ENCODE measurements around the gene MLH3. TPM values are rescaled to one million over a fixed set of nuclear protein-coding genes. Genes with fewer than 3 reads are reported as not detected.
A peak's percentile ranks its signal among the peaks of the same experiment; 100 is the strongest.

The MLH3 gene
- total RNA-seq, 2 experiments from 2014 or later = 17.3 to 18.5 TPM

- Mint-ChIP-seq H3K27ac (no peak overlapping the region), H3K36me3 (ENCODE audit: low read depth) (no peaks in the 10 kb centered on the region), H3K9me3 (no peaks in the 10 kb centered on the region), H3K4me3 (no peak overlapping the region), H3K27me3 (ENCODE audit: low read depth) (no peaks in the 10 kb centered on the region), H3K4me1 (ENCODE audit: low read depth) (peaks cover 1% of the 10 kb centered on the region)
- DNase-seq = no peak
- intact Hi-C loops (cut with micrococcal nuclease) = no loop called here
- CTCF ChIA-PET = interaction anchor here (1.3 to 2.0 kb wide), 2 partner anchors 12 to 28 kb away, joined by 4 to 7 read pairs; no protein-coding TSS in a partner anchor
Observed at GRCh38 chr14:74973905-74974363, 77.3 kb downstream of the MLH3 start.

DNA sequence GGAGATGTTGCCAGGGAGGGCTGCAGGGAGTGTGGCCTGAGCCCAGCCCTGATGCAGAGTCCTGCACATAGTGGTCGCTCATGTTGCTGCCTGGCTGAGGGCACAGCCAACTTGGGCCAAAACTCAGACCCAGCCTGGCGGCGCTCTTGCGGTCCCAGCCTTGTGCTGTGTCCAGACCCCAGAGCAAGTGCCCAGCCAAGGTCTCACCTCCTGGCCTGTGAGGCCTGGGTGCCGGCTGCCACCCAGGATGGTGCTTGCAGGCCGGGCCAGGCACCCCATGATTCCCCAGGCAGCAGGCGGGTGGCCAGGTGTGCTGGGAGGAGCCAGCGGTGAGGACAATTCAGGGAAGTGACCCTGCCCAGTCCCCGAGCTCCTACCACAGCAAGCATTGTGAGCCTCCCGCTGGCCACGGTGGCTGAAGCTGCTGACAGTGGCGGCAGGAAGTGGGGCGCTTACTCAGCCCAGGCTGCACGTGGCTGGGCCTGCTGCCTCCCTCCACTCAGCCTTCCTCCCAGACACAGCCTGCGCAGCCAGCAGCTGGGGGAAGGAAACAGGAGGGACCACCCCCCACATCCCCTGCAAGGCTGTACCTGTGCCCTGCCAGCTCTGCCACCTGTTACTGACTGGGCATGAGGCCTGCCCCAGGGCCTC, 78.1 kb downstream of the MLH3 start:
- Mint-ChIP-seq H3K27ac (no peak overlapping the region), H3K4me1 (ENCODE audit: low read depth) (peaks cover 1% of the 10 kb centered on the region), H3K4me3 (no peak overlapping the region), H3K9me3 (no peaks in the 10 kb centered on the region), H3K27me3 (ENCODE audit: low read depth) (no peaks in the 10 kb centered on the region), H3K36me3 (ENCODE audit: low read depth) (no peaks in the 10 kb centered on the region)
- DNase-seq = peak; percentile 51
- intact Hi-C loops (cut with micrococcal nuclease) = no loop called here
- CTCF ChIA-PET = interaction anchor here (1.3 to 2.0 kb wide), 2 partner anchors 11 to 27 kb away, joined by 4 to 7 read pairs; no protein-coding TSS in a partner anchor

DNA sequence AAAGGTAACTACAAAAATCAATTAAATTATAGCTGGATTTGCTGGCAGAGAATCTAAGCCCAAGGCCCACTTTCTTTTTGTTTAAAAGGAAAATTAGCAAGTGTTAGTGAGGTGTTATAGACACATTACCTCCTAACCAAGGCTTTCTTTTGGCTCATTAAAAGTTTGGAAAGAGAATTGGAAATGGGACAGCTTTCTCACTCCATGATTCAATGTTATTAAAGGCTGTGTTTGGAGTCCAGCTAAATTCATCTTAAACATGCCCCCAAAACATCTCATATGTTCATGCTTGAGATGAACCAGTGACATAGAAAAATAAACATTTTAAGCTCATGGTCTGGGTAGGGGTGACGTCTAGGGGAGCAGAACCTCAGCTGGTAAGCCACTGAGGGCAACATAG, 82.5 kb downstream of the MLH3 start:
- Mint-ChIP-seq H3K27me3 (ENCODE audit: low read depth) (no peaks in the 10 kb centered on the region), H3K27ac (no peak overlapping the region), H3K4me3 (no peak overlapping the region), H3K36me3 (ENCODE audit: low read depth) (no peaks in the 10 kb centered on the region), H3K4me1 (ENCODE audit: low read depth) (peaks cover 1% of the 10 kb centered on the region), H3K9me3 (no peaks in the 10 kb centered on the region)
- intact Hi-C loops (cut with micrococcal nuclease) = no loop called here
- CTCF ChIA-PET = interaction anchor here (0.6 to 1.1 kb wide), 4 partner anchors 17 to 122 kb away, joined by 3 to 4 read pairs (median 3); no protein-coding TSS in a partner anchor
- no peak for DNase-seq

DNA sequence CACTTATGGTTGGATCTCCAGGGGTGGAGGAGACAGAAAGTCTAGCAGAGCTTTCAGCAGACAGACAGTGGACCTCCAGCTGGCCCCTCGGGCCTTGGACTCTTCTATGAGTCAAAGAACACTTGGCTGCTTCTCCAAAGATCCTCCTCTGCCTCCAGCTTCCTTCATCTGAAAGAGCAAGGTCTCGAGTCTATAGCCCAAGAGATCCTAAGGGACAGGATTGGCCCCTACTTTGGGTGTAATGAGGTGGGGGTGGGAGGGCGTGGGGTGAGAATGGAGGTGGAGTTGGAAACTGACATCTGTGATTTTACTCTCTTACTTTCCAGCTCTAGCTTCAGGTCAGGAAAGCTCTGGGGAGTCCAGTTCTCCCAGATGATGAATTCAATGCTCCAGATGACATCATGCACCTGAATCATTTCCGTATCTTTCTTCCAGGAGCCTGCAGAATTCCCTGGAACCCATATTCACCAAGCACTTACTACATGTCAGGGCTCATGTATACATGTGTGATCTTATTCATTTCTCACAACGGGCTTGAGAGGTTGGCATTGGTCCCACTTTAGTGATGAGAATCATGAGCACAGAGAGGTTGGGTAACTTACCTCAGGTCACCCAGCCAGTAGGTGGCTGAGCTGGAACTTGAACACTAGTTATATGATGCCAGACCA, 85.6 kb downstream of the MLH3 start:
- Mint-ChIP-seq H3K36me3 (ENCODE audit: low read depth) (no peaks in the 10 kb centered on the region), H3K27me3 (ENCODE audit: low read depth) (no peaks in the 10 kb centered on the region), H3K9me3 (no peaks in the 10 kb centered on the region), H3K4me3 (no peak overlapping the region), H3K4me1 (ENCODE audit: low read depth) (no peaks in the 10 kb centered on the region), H3K27ac (no peak overlapping the region)
- intact Hi-C loops (cut with micrococcal nuclease) = no loop called here
- CTCF ChIA-PET = interaction anchor here (1.3 to 1.5 kb wide), 2 partner anchors 15 to 42 kb away, joined by 3 to 5 read pairs; partner anchors contain the start of gene RPS6KL1
- no peak for DNase-seq

GRCh38 chr14:74964787-74965485, 86.3 kb downstream of the MLH3 start:
- no peaks in the 10 kb centered on the region for H3K9me3 Mint-ChIP-seq
- no peak for DNase-seq
- no peak overlapping the region for H3K27ac Mint-ChIP-seq
- no peak overlapping the region for H3K4me3 Mint-ChIP-seq
- H3K4me1 Mint-ChIP-seq (ENCODE audit: low read depth) = no peaks in the 10 kb centered on the region
- no peaks in the 10 kb centered on the region for H3K36me3 Mint-ChIP-seq (ENCODE audit: low read depth)
- CTCF ChIA-PET = interaction anchor here (0.5 to 1.8 kb wide), 6 partner anchors 16 to 998 kb away, joined by 3 to 7 read pairs (median 5); partner anchors contain the start of gene RPS6KL1
- H3K27me3 Mint-ChIP-seq (ENCODE audit: low read depth) = no peaks in the 10 kb centered on the region
- intact Hi-C loops (cut with micrococcal nuclease) = no loop called here

Other genes with a start within 250 kb of the MLH3 start
- gene PROX2, start 175.3 kb downstream of the MLH3 start, total RNA-seq = under 1 TPM; 0.07 to 0.41 TPM
- 100 to 1,000 TPM; 126 to 132 TPM for gene DLST, start 169.6 kb downstream of the MLH3 start, total RNA-seq
- gene RPS6KL1, start 128.2 kb downstream of the MLH3 start, total RNA-seq = 1 to 10 TPM; 4.5 to 6.8 TPM
- gene PGF, start 95.9 kb downstream of the MLH3 start, total RNA-seq = under 1 TPM in 1 of 2 experiments, not detected in 1; 0.10 TPM
- gene EIF2B2, start 48.5 kb downstream of the MLH3 start, total RNA-seq = 10 to 100 TPM; 64.8 to 65.4 TPM
- 10 to 100 TPM; 46.3 to 50.5 TPM for gene ACYP1, start 12.6 kb upstream of the MLH3 start, total RNA-seq
- under 1 TPM; 0.64 to 0.86 TPM for gene ZC2HC1C, start 18.2 kb upstream of the MLH3 start, total RNA-seq
- gene NEK9, start 75.6 kb upstream of the MLH3 start, total RNA-seq = 10 to 100 TPM; 53.5 to 55.6 TPM
- gene TMED10, start 125.1 kb upstream of the MLH3 start, total RNA-seq = 100 to 1,000 TPM; 151 to 156 TPM
- 10 to 100 TPM; 34.5 to 35.7 TPM for gene FOS, start 227.4 kb upstream of the MLH3 start, total RNA-seq

Data from activated naive CD4-positive, alpha-beta T cell treated with anti-CD3 and anti-CD28 coated beads for 36 hours (primary cell).